K562 (cell line): ENCODE results near the gene TRAF3IP3. TPM values are rescaled to one million over a fixed set of nuclear protein-coding genes. Genes with fewer than 3 reads are reported as not detected.
A peak's percentile ranks its signal among the peaks of the same experiment; 100 is the strongest.

Experiments used
- BRD9 ChIP-seq: fragments of 450-650 bp; IDR thresholded peaks from 2 replicates; pipeline ENCODE4 v1.6.1; 2018; ENCODE audit warnings: low read depth; ENCODE audit not compliant: partially characterized antibody
- CBFA2T3 ChIP-seq: fragments of 450-650 bp; IDR thresholded peaks from 2 replicates; pipeline ENCODE4 v1.6.1; 2017
- GABPA ChIP-seq: fragments of 200-800 bp; sonication (Bioruptor generic); conservative IDR thresholded peaks from 2 replicates; pipeline ENCODE4 v1.6.1; 2016; ENCODE audit warnings: low read depth, missing genetic modification characterization, missing compliant biosample characterization
- RB1 ChIP-seq: fragments of 450-650 bp; IDR thresholded peaks from 2 replicates; pipeline ENCODE4 v1.6.1; 2017; ENCODE audit warnings: low read depth, mild to moderate bottlenecking
- ZBTB40 ChIP-seq, 2 experiments: fragments of 450-650 bp in 1 of 2; sonication (generic) in 1 of 2; formaldehyde crosslinking in 1 of 2; IDR thresholded peaks; 2 replicates each; pipeline versions ENCODE4 v1.7.1 to v1.9.0; 2016 to 2022; ENCODE audit warnings: inconsistent platforms in 1 of 2, mild to moderate bottlenecking in 1 of 2, missing genetic modification reagents in 1 of 2
- ZC3H4 ChIP-seq: sonication (generic); formaldehyde crosslinking; IDR thresholded peaks from 2 replicates; pipeline ENCODE4 v1.9.0; 2021; ENCODE audit warnings: missing genetic modification reagents, borderline replicate concordance
- ZNF75A ChIP-seq: fragments of 450-650 bp; formaldehyde crosslinking; IDR thresholded peaks from 2 replicates; pipeline ENCODE4 v1.4.0; 2020; ENCODE audit warnings: mild to moderate bottlenecking
- polyA plus RNA-seq, 8 experiments: library from polyadenylated mRNA; depleted of rRNA in 4 of 8; stranded (reverse) in 5 of 8; unstranded in 3 of 8; fragments of >200 nt; fragmentation: Nextera tagmentation in 2 of 8; fragmentation: Illumina TruSeq in 1 of 8; extraction: Ambion mirVana in 2 of 8; extraction: Trizol in 1 of 8; gene quantifications; 2 replicates each; pipeline versions ENCODE4 v1.2.1 to v1.2.3, GENCODE V29; 2011 to 2014; ENCODE audit warnings: inconsistent platforms in 1 of 8, missing spikeins in 1 of 8
- total RNA-seq, 7 experiments: library from RNA; depleted of rRNA in 6 of 7; stranded (reverse); fragments of >200 nt in 6 of 7; fragmentation: Illumina TruSeq in 2 of 7; extraction: Trizol in 2 of 7; gene quantifications; 2 replicates each; pipeline versions ENCODE4 v1.2.1 to v1.2.3, GENCODE V29; 2011 to 2021; ENCODE audit warnings: low replicate concordance in 1 of 7
- TF ChIP-seq, protein P1 (sequence below): fragments of 450-650 bp; IDR thresholded peaks from 2 replicates; pipeline ENCODE4 v1.6.1; 2017; ENCODE audit warnings: antibody characterized with exemption

The TRAF3IP3 gene
- total and polyA plus RNA-seq, 9 of the 15 experiments (the other 6 are each of a cell fraction or from before 2014, with no cell fraction given), result 0.06 to 1.1 (median 0.31) TPM

DNA sequence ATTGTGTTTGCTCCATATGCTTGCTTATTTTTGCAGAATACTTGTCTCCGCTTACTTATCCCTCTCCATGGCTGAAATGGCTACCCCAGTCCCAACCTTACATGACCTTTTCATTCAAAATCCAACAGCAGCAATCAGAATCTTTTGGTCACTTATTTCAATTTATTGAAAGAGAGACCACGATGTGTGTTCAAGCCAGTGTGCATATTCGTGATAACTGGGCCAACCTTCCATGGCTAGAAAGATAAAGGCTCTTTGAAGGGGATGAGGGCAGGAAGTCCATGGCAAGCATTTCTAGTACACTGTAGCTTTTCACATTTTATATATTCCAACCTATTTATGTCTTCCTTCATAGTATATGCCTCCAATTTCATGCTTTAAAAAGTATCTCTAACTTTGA is 28.1 kb upstream of the TRAF3IP3 start (continued):
- TF ChIP-seq ZBTB40 (IDR thresholded peaks at IDR 0.05) (no peak), ZBTB40 (CRISPR knock-in tag; IDR thresholded peaks at IDR 0.05) (no peak), RB1 (no peak), CBFA2T3 (peak; percentile 67), GABPA (tag) (no peak), ZC3H4 (CRISPR knock-in tag) (no peak), ZNF75A (CRISPR knock-in tag) (no peak), BRD9 (no peak)
- TF ChIP-seq, protein P1, sequence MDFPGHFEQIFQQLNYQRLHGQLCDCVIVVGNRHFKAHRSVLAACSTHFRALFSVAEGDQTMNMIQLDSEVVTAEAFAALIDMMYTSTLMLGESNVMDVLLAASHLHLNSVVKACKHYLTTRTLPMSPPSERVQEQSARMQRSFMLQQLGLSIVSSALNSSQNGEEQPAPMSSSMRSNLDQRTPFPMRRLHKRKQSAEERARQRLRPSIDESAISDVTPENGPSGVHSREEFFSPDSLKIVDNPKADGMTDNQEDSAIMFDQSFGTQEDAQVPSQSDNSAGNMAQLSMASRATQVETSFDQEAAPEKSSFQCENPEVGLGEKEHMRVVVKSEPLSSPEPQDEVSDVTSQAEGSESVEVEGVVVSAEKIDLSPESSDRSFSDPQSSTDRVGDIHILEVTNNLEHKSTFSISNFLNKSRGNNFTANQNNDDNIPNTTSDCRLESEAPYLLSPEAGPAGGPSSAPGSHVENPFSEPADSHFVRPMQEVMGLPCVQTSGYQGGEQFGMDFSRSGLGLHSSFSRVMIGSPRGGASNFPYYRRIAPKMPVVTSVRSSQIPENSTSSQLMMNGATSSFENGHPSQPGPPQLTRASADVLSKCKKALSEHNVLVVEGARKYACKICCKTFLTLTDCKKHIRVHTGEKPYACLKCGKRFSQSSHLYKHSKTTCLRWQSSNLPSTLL, result no peak
- TF ChIP-seq, all 486 proteins: peak for 8
